Measurements from ENCODE around the gene DNALI1. TPM values are rescaled to one million over a fixed set of nuclear protein-coding genes. Genes with fewer than 3 reads are reported as not detected.

The DNALI1 gene
- total RNA-seq, 1 donor from 2014 or later = 3.1 TPM

- no peak for DNase-seq
Measured at GRCh38 chr1:37602750-37603694, 46.3 kb downstream of the DNALI1 start.

GRCh38 chr1:37605061-37605650 is 48.4 kb downstream of the DNALI1 start:
- no peak for DNase-seq

GRCh38 chr1:37605806-37606474 is 49.2 kb downstream of the DNALI1 start:
- DNase-seq = no peak

GRCh38 chr1:37606481-37607263 is 49.9 kb downstream of the DNALI1 start:
- DNase-seq = no peak

- no peak for DNase-seq
Measured at GRCh38 chr1:37609002-37609401, 52.3 kb downstream of the DNALI1 start.

- DNase-seq = no peak
Measured at GRCh38 chr1:37609994-37610393, 53.3 kb downstream of the DNALI1 start.

GRCh38 chr1:37612186-37612585 is 55.4 kb downstream of the DNALI1 start:
- no peak for DNase-seq

GRCh38 chr1:37614105-37614504 is 57.4 kb downstream of the DNALI1 start:
- no peak for DNase-seq

GRCh38 chr1:37616330-37616729 is 59.6 kb downstream of the DNALI1 start:
- DNase-seq = no peak

Small RNA genes lying within 50 kb of the gene (small RNA-seq; reads per million reads assigned to genes)
- not detected for gene AL034379.1

Other genes starting within 250 kb of the DNALI1 start
- gene ZC3H12A, start 82.4 kb upstream of the DNALI1 start, total RNA-seq = 0.47 TPM
- gene MEAF6, start 42.2 kb upstream of the DNALI1 start, total RNA-seq = 106 TPM
- 25.0 TPM for gene SNIP1, start 2.6 kb upstream of the DNALI1 start, total RNA-seq
- 45.7 TPM for gene GNL2, start 39.0 kb downstream of the DNALI1 start, total RNA-seq
- not detected for gene RSPO1, start 78.0 kb downstream of the DNALI1 start, total RNA-seq
- gene CDCA8, start 135.6 kb downstream of the DNALI1 start, total RNA-seq = 0.31 TPM
- 10.1 TPM for gene EPHA10, start 208.2 kb downstream of the DNALI1 start, total RNA-seq
- 30.7 TPM for gene MANEAL, start 236.9 kb downstream of the DNALI1 start, total RNA-seq

All from occipital lobe (tissue), 3 donors.